Urinary bladder (tissue), 4 donors: ENCODE measurements around the gene MYCBP. TPM values are rescaled to one million over a fixed set of nuclear protein-coding genes. Genes with fewer than 3 reads are reported as not detected.
A peak's percentile ranks its signal among the peaks of the same experiment; 100 is the strongest.
"Not testable (repeated sequence)": the region's sequence is repeated elsewhere in the genome, so short reads cannot be mapped to it uniquely, and the experiment has no call there.

Experiments
- DNase-seq: peaks from one replicate; pipeline ENCODE4 v3.0.0-alpha.2; 2015; ENCODE audit errors: extremely low spot score
- H3K27ac ChIP-seq: one replicate; pipeline ENCODE4 v1.5.1; 2013; ENCODE audit warnings: low read depth, mild to moderate bottlenecking, moderate library complexity
- H3K36me3 ChIP-seq: one replicate; pipeline ENCODE4 v1.6.1; 2013; ENCODE audit warnings: mild to moderate bottlenecking, moderate library complexity; ENCODE audit not compliant: insufficient read depth
- H3K4me1 ChIP-seq: one replicate; pipeline ENCODE4 v1.6.1; 2013; ENCODE audit warnings: mild to moderate bottlenecking, moderate library complexity; ENCODE audit not compliant: insufficient read depth
- H3K4me3 ChIP-seq: one replicate; pipeline ENCODE4 v1.5.1; 2013; ENCODE audit warnings: low read depth, low read length
- WGBS: extraction: QIAGEN DNeasy Blood & Tissue Kit; methylation state at CpG from one replicate; pipeline ENCODE4 v1.1.7; 2013; 5-methylcytosine and 5-hydroxymethylcytosine counted together
- polyA plus RNA-seq: library from polyadenylated mRNA; stranded (reverse); fragments of 200-250 nt; gene quantifications from one replicate; pipeline ENCODE4 v1.2.3, GENCODE V29; 2013
- total RNA-seq: library from RNA; depleted of rRNA; stranded (reverse); fragments of >200 nt; gene quantifications from one replicate; pipeline ENCODE4 v1.2.3, GENCODE V29; 2014
- donor health status: healthy with polysubstance abuse.
- donor health status: healthy.

The MYCBP gene
- total and polyA plus RNA-seq, 2 donors: 14.3 to 17.2 TPM

GRCh38 chr1:38852780-38853179 lies 20.4 kb downstream of the MYCBP start:
- no peak for DNase-seq
- no peaks in the 10 kb centered on the region for H3K4me1 ChIP-seq
- WGBS: 85% methylated on average over 4 of the region's 4 CpGs
- H3K36me3 ChIP-seq: peaks cover 6% of the 10 kb centered on the region
- H3K4me3 ChIP-seq: no peak overlapping the region
- H3K27ac ChIP-seq: no peak overlapping the region

- no peak for DNase-seq
- WGBS: 86% methylated on average over 1 of the region's 1 CpG
- no peaks in the 10 kb centered on the region for H3K4me1 ChIP-seq
- H3K36me3 ChIP-seq: peaks cover 3% of the 10 kb centered on the region
- H3K4me3 ChIP-seq: no peak overlapping the region
- H3K27ac ChIP-seq: no peak overlapping the region
Observed at GRCh38 chr1:38848071-38848470, 25.1 kb downstream of the MYCBP start.

- Histone ChIP-seq H3K4me1 (no peaks in the 10 kb centered on the region), H3K27ac (no peak overlapping the region), H3K36me3 (peaks cover 3% of the 10 kb centered on the region), H3K4me3 (no peak overlapping the region)
- WGBS: 93% methylated on average over 3 of the region's 3 CpGs
- no peak for DNase-seq
Observed at GRCh38 chr1:38846210-38846609, 26.9 kb downstream of the MYCBP start.

GRCh38 chr1:38845088-38845487 lies 28.1 kb downstream of the MYCBP start:
- H3K36me3 ChIP-seq: not testable (repeated sequence)

GRCh38 chr1:38840281-38840680 lies 32.9 kb downstream of the MYCBP start:
- Histone ChIP-seq H3K36me3 (peaks cover 9% of the 10 kb centered on the region), H3K4me1 (no peaks in the 10 kb centered on the region), H3K27ac (no peak overlapping the region), H3K4me3 (no peak overlapping the region)
- 69% methylated on average over 2 of the region's 2 CpGs for WGBS
- no peak for DNase-seq

More at GRCh38 chr1:38845088-38845487, 28.1 kb downstream of the MYCBP start:
- H3K4me3 ChIP-seq, H3K27ac ChIP-seq, H3K4me1 ChIP-seq, DNase-seq: not testable (repeated sequence)
- over 99% methylated on average over 3 of the region's 3 CpGs for WGBS

- Histone ChIP-seq H3K4me3 (no peak overlapping the region), H3K4me1 (no peaks in the 10 kb centered on the region), H3K36me3 (peaks cover 9% of the 10 kb centered on the region), H3K27ac (no peak overlapping the region)
- no peak for DNase-seq
- WGBS: 88% methylated on average over 9 of the region's 9 CpGs
Observed at GRCh38 chr1:38839363-38839762, 33.8 kb downstream of the MYCBP start.

GRCh38 chr1:38836316-38836715 lies 36.8 kb downstream of the MYCBP start:
- H3K27ac ChIP-seq, H3K4me3 ChIP-seq, DNase-seq, H3K4me1 ChIP-seq, H3K36me3 ChIP-seq: not testable (repeated sequence)
- 89% methylated on average over 10 of the region's 10 CpGs for WGBS

GRCh38 chr1:38834937-38835827 lies 38.0 kb downstream of the MYCBP start:
- Histone ChIP-seq H3K4me1 (no peaks in the 10 kb centered on the region), H3K27ac (no peak overlapping the region), H3K4me3 (no peak overlapping the region), H3K36me3 (peaks cover 6% of the 10 kb centered on the region)
- peak; percentile 70 for DNase-seq
- WGBS: 26% methylated on average over 3 of the region's 3 CpGs

GRCh38 chr1:38834221-38834782 lies 38.8 kb downstream of the MYCBP start:
- H3K4me1 ChIP-seq: no peaks in the 10 kb centered on the region
- DNase-seq: no peak
- WGBS: 85% methylated on average over 3 of the region's 3 CpGs

GRCh38 chr1:38833146-38833545 lies 40.0 kb downstream of the MYCBP start:
- no peaks in the 10 kb centered on the region for H3K4me1 ChIP-seq
- DNase-seq: no peak
- no peak overlapping the region for H3K4me3 ChIP-seq
- H3K36me3 ChIP-seq: peaks cover 4% of the 10 kb centered on the region
- WGBS: 65% methylated on average over 3 of the region's 3 CpGs
- no peak overlapping the region for H3K27ac ChIP-seq

More at GRCh38 chr1:38834221-38834782, 38.8 kb downstream of the MYCBP start:
- H3K4me3 ChIP-seq: no peak overlapping the region
- no peak overlapping the region for H3K27ac ChIP-seq
- peaks cover 6% of the 10 kb centered on the region for H3K36me3 ChIP-seq

- H3K4me1 ChIP-seq: no peaks in the 10 kb centered on the region
- 75% methylated on average over 3 of the region's 3 CpGs for WGBS
- DNase-seq: no peak
Observed at GRCh38 chr1:38832370-38832734, 40.8 kb downstream of the MYCBP start.

GRCh38 chr1:38831731-38832369 lies 41.3 kb downstream of the MYCBP start:
- WGBS: 64% methylated on average over 6 of the region's 6 CpGs
- H3K4me1 ChIP-seq: no peaks in the 10 kb centered on the region
- DNase-seq: no peak
- no peaks in the 10 kb centered on the region for H3K36me3 ChIP-seq
- no peak overlapping the region for H3K27ac ChIP-seq
- no peak overlapping the region for H3K4me3 ChIP-seq

More at GRCh38 chr1:38832370-38832734, 40.8 kb downstream of the MYCBP start:
- Histone ChIP-seq H3K4me3 (no peak overlapping the region), H3K36me3 (no peaks in the 10 kb centered on the region), H3K27ac (no peak overlapping the region)

- H3K4me3 ChIP-seq: no peak overlapping the region
- no peaks in the 10 kb centered on the region for H3K36me3 ChIP-seq
- H3K27ac ChIP-seq: no peak overlapping the region
- no peaks in the 10 kb centered on the region for H3K4me1 ChIP-seq
- 11% methylated on average over 1 of the region's 1 CpG for WGBS
- DNase-seq: no peak
Observed at GRCh38 chr1:38829368-38829767, 43.8 kb downstream of the MYCBP start.

- H3K4me1 ChIP-seq: no peaks in the 10 kb centered on the region
- H3K36me3 ChIP-seq: no peaks in the 10 kb centered on the region
- no peak overlapping the region for H3K27ac ChIP-seq
- no peak for DNase-seq
- 83% methylated on average over 2 of the region's 2 CpGs for WGBS
- H3K4me3 ChIP-seq: no peak overlapping the region
Observed at GRCh38 chr1:38827318-38827717, 45.8 kb downstream of the MYCBP start.
